HG03378 (cell line): ENCODE data around the gene TNFRSF18.

Source experiments
- ATAC-seq: cut with Tn5 transposase; IDR thresholded peaks from one replicate; pipeline ENCODE4 v1.9.1; 2021; ENCODE audit warnings: mild to moderate bottlenecking, moderate library complexity; ENCODE audit not compliant: unreplicated experiment

Gene TNFRSF18

GRCh38 chr1:1228596-1229321 is 22.4 kb upstream of the TNFRSF18 start:
- ATAC-seq: no peak

GRCh38 chr1:1228187-1228586 is 21.8 kb upstream of the TNFRSF18 start:
- ATAC-seq: no peak

- no peak for ATAC-seq
Measured at GRCh38 chr1:1227386-1227785, 21.0 kb upstream of the TNFRSF18 start.

- ATAC-seq: no peak
Measured at GRCh38 chr1:1226566-1227362, 20.4 kb upstream of the TNFRSF18 start.

- no peak for ATAC-seq
Measured at GRCh38 chr1:1225913-1226312, 19.5 kb upstream of the TNFRSF18 start.

- ATAC-seq: no peak
Measured at GRCh38 chr1:1225238-1225845, 18.9 kb upstream of the TNFRSF18 start.

- no peak for ATAC-seq
Measured at GRCh38 chr1:1223891-1224290, 17.5 kb upstream of the TNFRSF18 start.

GRCh38 chr1:1223321-1223720 is 16.9 kb upstream of the TNFRSF18 start:
- no peak for ATAC-seq

- ATAC-seq: no peak
Measured at GRCh38 chr1:1222575-1223225, 16.3 kb upstream of the TNFRSF18 start.

GRCh38 chr1:1221887-1222574 is 15.6 kb upstream of the TNFRSF18 start:
- ATAC-seq: no peak

GRCh38 chr1:1220197-1220596 is 13.8 kb upstream of the TNFRSF18 start:
- ATAC-seq: no peak

- no peak for ATAC-seq
Measured at GRCh38 chr1:1219341-1219740, 12.9 kb upstream of the TNFRSF18 start.

GRCh38 chr1:1218524-1219200 is 12.3 kb upstream of the TNFRSF18 start:
- ATAC-seq: no peak

GRCh38 chr1:1217621-1218523 is 11.5 kb upstream of the TNFRSF18 start:
- ATAC-seq: no peak

- no peak for ATAC-seq
Measured at GRCh38 chr1:1216770-1217620, 10.6 kb upstream of the TNFRSF18 start.

- ATAC-seq: no peak
Measured at GRCh38 chr1:1215881-1216605, 9.7 kb upstream of the TNFRSF18 start.

- no peak for ATAC-seq
Measured at GRCh38 chr1:1215080-1215676, 8.8 kb upstream of the TNFRSF18 start.
